ENCODE data around the gene CBX4. TPM values are rescaled to one million over a fixed set of nuclear protein-coding genes. Genes with fewer than 3 reads are reported as not detected.

Gene CBX4
- total RNA-seq, 2 donors from 2014 or later, result 28.0 to 28.5 TPM

DNA sequence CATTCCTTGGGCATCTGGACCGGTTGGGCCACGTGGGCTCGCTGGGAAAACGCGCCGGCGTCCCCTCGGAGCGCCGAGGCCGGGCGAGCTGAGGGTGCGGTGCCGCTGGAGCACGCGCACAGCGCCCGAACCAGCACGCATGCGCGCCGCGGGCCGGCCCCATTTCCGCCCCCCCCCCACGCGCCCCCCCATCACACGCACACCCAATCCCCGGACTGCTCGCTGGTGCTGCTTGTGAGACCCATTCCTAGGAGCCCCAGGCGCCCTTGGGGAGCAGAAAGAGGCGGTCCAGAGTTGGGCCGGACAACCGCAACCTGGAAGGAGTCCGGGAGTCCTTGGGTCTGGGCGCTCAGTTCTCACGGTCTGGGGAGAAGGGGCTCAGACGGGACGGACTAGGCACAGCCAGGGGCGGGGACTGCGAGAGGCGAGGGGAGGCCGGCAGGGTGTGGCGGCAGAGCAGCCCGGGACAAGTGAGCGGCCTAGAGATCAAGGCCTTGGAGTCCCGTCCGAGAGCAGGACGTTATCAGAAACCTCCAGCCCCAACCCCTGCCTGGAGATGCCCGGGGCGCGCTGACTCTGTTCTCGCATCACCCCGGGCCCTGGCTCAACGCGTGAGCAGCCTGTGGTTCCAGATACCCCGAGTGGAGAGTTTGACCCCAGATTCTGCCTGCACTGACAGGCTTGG, 36.4 kb downstream of the CBX4 start:
- H3K36me3 ChIP-seq, result no peaks in the 10 kb centered on the region
- intact Hi-C loops (cut with DNase I), result no loop called here
- peaks cover 82% of the 10 kb centered on the region for H3K27me3 ChIP-seq (replicated peaks; ENCODE audit: insufficient read depth)
- H3K4me1 ChIP-seq (replicated peaks), result peaks cover 10% of the 10 kb centered on the region
- TF ChIP-seq POLR2A (IDR thresholded peaks at IDR 0.05), result no peak
- no peaks in the 10 kb centered on the region for H3K9me3 ChIP-seq
- H3K27ac ChIP-seq, result no peak overlapping the region
- 7% methylated on average over 51 of the region's 57 CpGs for WGBS
- no peak for DNase-seq (ENCODE audit: low spot score)
- H3K4me3 ChIP-seq, result no peak overlapping the region

GRCh38 chr17:79802039-79802735, 37.1 kb downstream of the CBX4 start:
- H3K27me3 ChIP-seq (replicated peaks; ENCODE audit: insufficient read depth), result peaks cover 79% of the 10 kb centered on the region
- TF ChIP-seq POLR2AphosphoS5 (IDR thresholded peaks at IDR 0.05), result no peak
- no peaks in the 10 kb centered on the region for H3K36me3 ChIP-seq
- 17% methylated on average over 11 of the region's 11 CpGs for WGBS
- H3K4me1 ChIP-seq (replicated peaks), result peaks cover 13% of the 10 kb centered on the region
- H3K9me3 ChIP-seq, result no peaks in the 10 kb centered on the region
- DNase-seq (ENCODE audit: low spot score), result no peak
- no peak overlapping the region for H3K4me3 ChIP-seq
- intact Hi-C loops (cut with DNase I), result no loop called here
- no peak overlapping the region for H3K27ac ChIP-seq

GRCh38 chr17:79801156-79802038, 37.8 kb downstream of the CBX4 start:
- no peak overlapping the region for H3K4me3 ChIP-seq
- TF ChIP-seq CTCF (IDR thresholded peaks at IDR 0.05) (no peak), POLR2A (IDR thresholded peaks at IDR 0.05) (no peak), POLR2AphosphoS5 (IDR thresholded peaks at IDR 0.05) (peak; percentile 44)
- no peaks in the 10 kb centered on the region for H3K9me3 ChIP-seq
- peak; percentile 54 for DNase-seq (ENCODE audit: low spot score)
- H3K27ac ChIP-seq, result no peak overlapping the region
- intact Hi-C loops (cut with DNase I), result no loop called here
- H3K4me1 ChIP-seq (replicated peaks), result peaks cover 13% of the 10 kb centered on the region
- 11% methylated on average over 40 of the region's 52 CpGs for WGBS
- H3K27me3 ChIP-seq (replicated peaks; ENCODE audit: insufficient read depth), result peaks cover 72% of the 10 kb centered on the region
- no peaks in the 10 kb centered on the region for H3K36me3 ChIP-seq

DNA sequence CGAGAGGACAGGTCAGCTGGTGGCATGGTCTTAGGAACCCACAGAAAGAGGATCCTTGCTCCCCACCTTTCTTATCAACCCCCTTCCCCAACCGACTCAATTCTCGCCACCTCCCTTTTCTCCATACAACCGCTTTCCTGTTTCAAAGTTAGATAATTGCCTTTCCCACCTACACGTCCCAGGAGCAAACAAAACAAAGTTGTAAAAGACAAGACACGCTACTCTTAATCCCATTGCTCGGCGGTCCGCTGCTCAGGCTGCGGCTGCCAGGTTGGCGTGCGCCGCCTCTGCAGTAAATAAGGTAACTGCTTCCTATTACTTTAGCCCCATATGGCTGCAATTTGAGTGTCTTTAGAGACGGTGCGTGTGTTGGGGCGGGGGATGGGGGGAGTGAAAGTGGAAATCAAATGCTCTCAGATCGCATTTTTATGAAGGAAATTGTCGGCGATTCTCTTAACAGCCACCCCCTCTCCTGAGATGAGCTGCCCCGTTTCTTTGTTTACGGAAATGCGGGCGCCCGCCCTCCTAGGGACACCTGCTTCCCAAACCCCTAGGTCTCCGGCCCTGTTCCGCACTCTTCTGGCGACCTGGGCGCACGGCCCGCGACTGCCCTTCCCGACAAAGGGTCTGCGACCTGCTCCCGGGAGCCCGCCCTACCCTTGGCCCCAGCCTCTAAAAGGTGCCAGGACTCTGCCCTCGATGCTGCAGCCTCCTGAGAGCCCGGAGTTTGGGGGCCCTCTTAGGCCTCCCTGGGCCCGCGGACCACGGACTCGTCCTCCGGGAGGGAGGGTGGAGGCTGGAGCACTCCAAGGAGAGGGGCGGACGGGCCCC, 38.7 kb downstream of the CBX4 start:
- Histone ChIP-seq H3K9me3 (no peaks in the 10 kb centered on the region), H3K27me3 (replicated peaks; ENCODE audit: insufficient read depth) (peaks cover 64% of the 10 kb centered on the region), H3K36me3 (no peaks in the 10 kb centered on the region), H3K4me3 (no peak overlapping the region), H3K27ac (no peak overlapping the region), H3K4me1 (replicated peaks) (peaks cover 13% of the 10 kb centered on the region)
- no peak for DNase-seq (ENCODE audit: low spot score)
- under 1% methylated on average over 44 of the region's 44 CpGs for WGBS
- peak; percentile 62 for TF ChIP-seq POLR2AphosphoS5 (IDR thresholded peaks at IDR 0.05)
- TF ChIP-seq POLR2A (IDR thresholded peaks at IDR 0.05), result no peak
- intact Hi-C loops (cut with DNase I), result no loop called here

DNA sequence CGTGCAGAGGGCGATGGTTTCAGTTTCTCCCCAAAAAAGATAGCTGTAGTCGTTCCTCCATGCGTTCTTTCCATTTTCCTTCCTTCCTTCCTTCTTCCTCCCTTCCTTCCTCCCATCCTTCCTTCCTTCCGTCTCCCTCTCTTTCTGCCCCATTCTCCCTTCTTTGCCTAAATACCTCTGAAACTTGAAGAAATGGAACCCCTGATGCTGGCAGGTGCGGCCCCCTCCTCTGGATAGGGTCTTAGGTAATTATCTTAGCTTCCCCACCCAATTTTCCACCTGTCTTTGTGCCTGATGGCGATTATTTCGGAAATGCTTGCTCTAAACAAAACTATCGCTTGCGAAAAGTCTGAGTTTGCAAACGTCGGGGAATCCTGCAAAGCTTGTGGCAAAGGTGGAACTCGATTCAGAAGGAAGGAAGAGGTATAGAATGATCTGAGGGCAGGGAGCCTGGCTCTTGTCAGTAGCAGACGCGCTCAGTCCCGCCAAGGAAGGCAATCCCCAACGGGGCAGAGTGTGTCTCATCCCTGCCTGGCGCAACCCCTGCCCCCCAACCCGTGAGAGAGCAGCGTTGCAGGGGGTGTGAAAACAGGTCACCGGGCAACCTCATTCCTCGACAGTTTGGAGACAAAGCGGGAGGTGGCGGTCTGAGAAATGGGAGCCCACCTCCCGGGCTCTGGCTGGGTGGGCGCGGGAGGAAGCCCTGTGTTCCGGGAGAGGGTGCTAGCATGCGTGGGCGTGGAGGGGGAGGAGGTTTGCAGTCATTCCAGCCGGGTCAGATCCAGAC, 39.5 kb downstream of the CBX4 start:
- no peaks in the 10 kb centered on the region for H3K36me3 ChIP-seq
- H3K4me1 ChIP-seq (replicated peaks), result peaks cover 13% of the 10 kb centered on the region
- DNase-seq (ENCODE audit: low spot score), result no peak
- H3K27ac ChIP-seq, result no peak overlapping the region
- H3K4me3 ChIP-seq, result no peak overlapping the region
- 6% methylated on average over 31 of the region's 31 CpGs for WGBS
- peaks cover 59% of the 10 kb centered on the region for H3K27me3 ChIP-seq (replicated peaks; ENCODE audit: insufficient read depth)
- intact Hi-C loops (cut with DNase I), result loop anchor here (5.0 kb wide), 2 partner anchors 38 to 193 kb away; partner anchors contain the start of gene CBX4
- TF ChIP-seq CTCF (IDR thresholded peaks at IDR 0.05) (no peak), POLR2A (IDR thresholded peaks at IDR 0.05) (no peak), POLR2AphosphoS5 (IDR thresholded peaks at IDR 0.05) (no peak)
- H3K9me3 ChIP-seq, result no peaks in the 10 kb centered on the region
